ENCODE results near the gene KCMF1.

KCMF1 gene

DNA sequence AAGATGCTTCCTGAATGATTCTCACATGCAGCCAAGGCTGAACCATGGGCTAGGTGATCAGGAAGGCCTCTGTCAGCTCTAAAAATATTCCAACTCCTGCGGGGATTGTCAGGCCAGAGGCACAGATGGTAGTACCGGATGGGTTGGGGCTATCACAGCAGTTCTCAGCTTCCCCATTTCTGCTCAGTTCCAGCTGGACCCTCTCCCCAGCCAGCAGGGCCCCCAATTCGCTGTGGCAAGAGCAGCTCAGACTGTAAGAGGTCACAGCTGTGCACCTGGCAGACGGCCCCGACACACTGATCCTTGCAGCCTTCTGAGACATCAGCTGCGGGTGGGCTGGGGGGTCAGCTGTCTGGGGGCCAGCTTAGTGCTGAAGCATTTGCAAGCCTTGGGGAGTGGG, 118.6 kb downstream of the KCMF1 start:
- TF ChIP-seq, protein P1, sequence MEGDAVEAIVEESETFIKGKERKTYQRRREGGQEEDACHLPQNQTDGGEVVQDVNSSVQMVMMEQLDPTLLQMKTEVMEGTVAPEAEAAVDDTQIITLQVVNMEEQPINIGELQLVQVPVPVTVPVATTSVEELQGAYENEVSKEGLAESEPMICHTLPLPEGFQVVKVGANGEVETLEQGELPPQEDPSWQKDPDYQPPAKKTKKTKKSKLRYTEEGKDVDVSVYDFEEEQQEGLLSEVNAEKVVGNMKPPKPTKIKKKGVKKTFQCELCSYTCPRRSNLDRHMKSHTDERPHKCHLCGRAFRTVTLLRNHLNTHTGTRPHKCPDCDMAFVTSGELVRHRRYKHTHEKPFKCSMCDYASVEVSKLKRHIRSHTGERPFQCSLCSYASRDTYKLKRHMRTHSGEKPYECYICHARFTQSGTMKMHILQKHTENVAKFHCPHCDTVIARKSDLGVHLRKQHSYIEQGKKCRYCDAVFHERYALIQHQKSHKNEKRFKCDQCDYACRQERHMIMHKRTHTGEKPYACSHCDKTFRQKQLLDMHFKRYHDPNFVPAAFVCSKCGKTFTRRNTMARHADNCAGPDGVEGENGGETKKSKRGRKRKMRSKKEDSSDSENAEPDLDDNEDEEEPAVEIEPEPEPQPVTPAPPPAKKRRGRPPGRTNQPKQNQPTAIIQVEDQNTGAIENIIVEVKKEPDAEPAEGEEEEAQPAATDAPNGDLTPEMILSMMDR (IDR thresholded peaks at IDR 0.05; ENCODE audit: insufficient read depth, low read depth, low read length, missing control alignments), result no peak
- H3K4me3 ChIP-seq (ENCODE audit: low read length), result no peak overlapping the region
- no peak for DNase-seq (ENCODE audit: low read depth)

DNA sequence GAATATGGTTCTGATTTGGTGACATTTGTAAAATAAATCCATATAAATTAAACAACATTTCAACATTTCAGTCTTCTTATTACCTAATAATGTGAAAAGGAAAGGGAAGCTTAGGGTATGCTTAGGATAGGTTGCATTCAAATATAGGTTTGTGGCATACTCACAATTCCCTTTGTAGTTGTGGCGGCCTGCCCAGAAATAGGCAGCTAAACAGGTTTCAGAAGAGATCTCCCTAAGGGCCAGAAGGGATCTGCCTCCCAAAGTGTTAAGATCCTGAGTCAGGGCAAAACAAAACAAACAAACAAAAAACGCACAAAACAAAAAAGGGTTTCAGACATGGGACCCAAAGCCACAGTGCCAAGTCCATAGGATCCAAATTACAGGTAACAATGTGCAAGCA, 120.9 kb downstream of the KCMF1 start:
- TF ChIP-seq, protein P1 (IDR thresholded peaks at IDR 0.05; ENCODE audit: insufficient read depth, low read depth, low read length, missing control alignments), result no peak
- no peak overlapping the region for H3K4me3 ChIP-seq (ENCODE audit: low read length)
- peak; percentile 86 for DNase-seq (ENCODE audit: low read depth)

DNA sequence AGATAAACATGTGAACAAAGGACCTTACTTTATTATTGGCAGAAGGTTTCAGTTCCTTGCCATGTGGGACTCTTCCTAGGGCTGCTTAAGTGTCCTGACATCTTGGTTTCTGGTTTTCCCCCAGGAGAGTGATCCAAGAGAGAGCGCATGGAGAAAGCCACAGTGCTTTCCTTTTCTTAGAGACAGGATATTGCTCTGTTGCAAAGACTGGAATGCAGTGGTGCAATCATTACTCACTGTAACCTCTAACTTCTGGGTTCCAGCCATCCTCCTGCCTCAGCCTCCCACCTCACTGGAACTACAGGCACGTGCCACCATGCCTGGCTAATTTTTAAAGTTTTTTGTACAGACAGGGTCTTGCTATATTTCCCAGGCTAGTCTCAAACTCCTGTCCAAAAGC, 124.1 kb downstream of the KCMF1 start:
- H3K4me3 ChIP-seq (ENCODE audit: low read length), result no peak overlapping the region
- DNase-seq (ENCODE audit: low read depth), result no peak
- TF ChIP-seq, protein P1 (IDR thresholded peaks at IDR 0.05; ENCODE audit: insufficient read depth, low read depth, low read length, missing control alignments), result no peak

DNA sequence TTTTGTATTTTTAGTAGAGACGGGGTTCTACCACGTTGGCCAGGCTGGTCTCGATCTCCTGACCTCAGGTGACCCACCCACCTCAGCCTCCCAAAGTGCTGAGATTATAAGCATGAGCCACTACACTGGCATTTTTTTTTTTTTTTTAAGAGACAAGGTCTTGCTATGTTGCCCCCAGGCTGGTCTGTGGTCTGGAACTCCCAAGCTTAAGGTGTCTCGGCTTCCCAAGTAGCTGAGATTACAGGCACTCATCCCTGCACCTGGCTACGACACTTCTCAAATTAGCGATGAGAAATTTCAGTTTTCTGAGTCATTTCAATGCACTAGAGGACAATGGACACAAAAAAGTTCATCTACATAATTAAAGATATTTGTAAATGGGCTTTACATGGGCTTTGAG, 125.7 kb downstream of the KCMF1 start:
- no peak for DNase-seq (ENCODE audit: low read depth)
- TF ChIP-seq, protein P1 (IDR thresholded peaks at IDR 0.05; ENCODE audit: insufficient read depth, low read depth, low read length, missing control alignments), result no peak
- H3K4me3 ChIP-seq (ENCODE audit: low read length), result no peak overlapping the region

DNA sequence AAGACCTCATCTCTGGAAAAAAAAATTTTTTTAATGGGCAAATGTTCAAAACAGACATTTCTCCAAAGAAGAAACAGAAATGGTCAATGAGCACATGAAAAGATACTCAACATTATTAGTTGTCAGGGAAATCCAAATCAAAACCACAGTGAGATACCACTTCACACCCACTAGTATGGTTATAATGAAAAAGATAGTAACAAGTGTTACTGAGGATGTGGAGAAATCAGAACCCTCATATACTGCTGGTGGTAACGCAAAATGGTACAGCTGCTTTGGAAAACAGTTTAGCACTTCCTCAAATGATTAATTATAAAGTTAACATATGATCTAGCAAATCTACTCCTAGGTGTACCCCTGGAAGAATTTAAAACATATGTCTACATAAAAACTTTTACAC, 133.3 kb downstream of the KCMF1 start:
- TF ChIP-seq, protein P1 (IDR thresholded peaks at IDR 0.05; ENCODE audit: insufficient read depth, low read depth, low read length, missing control alignments), result no peak
- no peak for DNase-seq (ENCODE audit: low read depth)
- no peak overlapping the region for H3K4me3 ChIP-seq (ENCODE audit: low read length)

DNA sequence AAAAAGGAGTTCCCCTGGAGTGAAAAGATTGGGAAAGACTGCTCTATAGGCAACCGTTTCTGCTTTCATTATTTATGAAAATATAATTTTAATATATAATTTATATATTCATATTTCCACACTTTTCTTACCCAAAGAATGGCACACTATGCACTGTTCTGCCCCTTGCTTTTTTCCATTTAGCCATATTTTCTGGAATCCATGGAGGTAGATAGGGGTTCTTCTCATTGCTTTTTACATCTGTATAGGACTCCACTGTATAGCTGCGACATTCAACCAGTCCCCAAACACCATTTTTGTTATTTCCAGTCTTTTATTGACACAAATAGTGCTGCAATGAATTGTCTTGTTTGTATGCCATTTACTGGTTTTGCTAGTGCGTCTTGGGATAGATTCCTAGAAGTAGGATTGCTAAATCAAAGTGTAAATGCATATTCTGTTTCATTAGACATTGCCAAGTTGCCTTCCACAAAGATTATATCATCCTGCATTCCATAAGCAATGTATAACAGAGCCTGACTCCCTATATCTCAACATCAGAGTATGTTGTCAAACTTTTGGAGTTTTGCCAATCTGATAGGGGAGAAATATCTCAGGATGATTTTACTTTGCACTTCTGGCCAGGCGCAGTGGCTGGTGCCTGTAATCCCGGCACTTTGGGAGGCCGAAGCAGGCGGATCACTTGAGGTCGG, 135.7 kb downstream of the KCMF1 start:
- DNase-seq (ENCODE audit: low read depth), result peak; percentile 85
- TF ChIP-seq, protein P1 (IDR thresholded peaks at IDR 0.05; ENCODE audit: insufficient read depth, low read depth, low read length, missing control alignments), result no peak

More for the DNA sequence above, 135.7 kb downstream of the KCMF1 start:
- no peak overlapping the region for H3K4me3 ChIP-seq (ENCODE audit: low read length)
